GM19467 (cell line): ENCODE results near the gene SIM2.

Experiments
- ATAC-seq: cut with Tn5 transposase; IDR thresholded peaks from one replicate; pipeline ENCODE4 v1.9.1; 2021; ENCODE audit warnings: mild to moderate bottlenecking, moderate library complexity; ENCODE audit not compliant: unreplicated experiment

SIM2 gene

DNA sequence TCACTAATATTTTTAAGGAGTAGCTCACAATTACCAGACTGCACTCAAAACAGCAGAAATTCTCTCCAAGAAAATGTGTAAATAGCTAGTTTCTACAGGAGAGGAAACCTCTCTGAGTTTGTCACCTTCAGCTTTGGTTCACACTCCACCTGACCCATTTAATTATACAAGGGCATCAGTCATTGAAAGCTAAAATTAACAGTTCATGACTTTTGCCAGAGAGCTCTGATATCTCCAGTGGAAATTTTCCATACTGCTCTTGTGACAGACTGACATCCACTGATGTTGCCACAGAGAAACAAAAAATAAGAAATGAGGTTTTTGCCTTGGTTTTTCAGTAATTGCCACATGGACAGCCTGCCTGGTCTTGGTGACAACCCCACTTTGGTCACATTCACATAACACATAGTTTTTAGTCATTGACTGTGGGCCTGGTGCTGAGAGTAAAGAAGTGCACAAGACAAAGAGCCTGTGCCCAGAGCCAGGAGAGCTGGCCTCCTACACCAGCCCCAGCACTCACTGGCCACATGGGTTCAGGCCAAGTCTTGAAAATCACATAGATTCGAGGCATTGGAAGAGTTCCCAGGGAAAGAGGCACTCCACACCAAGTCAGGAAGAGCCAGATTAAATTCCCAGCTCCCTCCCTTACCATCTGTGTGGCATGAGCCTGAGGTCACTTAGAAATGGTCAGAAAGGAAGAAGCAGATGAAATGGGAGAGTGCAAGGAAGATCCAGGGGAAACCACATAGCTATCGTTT lies 13.8 kb upstream of the SIM2 start:
- no peak for ATAC-seq

- no peak for ATAC-seq
These were observed 12.0 kb upstream of the SIM2 start for GRCh38 chr21:36686955-36687354.

DNA sequence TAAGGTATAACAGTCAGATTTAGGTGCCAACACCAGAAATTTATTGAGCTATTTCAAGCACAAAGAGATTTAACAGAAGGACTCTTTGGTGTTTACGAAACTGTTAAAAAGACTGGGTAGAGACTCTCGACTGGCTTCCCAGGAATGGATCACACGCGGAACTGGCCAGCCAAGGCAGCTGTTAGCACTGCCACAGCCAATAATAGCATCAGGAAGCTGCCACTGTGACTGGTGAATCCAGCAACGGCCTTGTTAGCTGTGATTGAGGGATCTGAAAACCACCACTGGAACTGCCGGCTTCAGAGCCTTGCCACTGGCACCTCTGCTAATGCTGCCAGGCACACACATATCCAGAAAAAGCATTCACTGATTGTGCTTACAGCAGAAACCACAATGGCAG lies 10.6 kb upstream of the SIM2 start:
- no peak for ATAC-seq

- no peak for ATAC-seq
These were observed 9.6 kb upstream of the SIM2 start for GRCh38 chr21:36689324-36689723.

DNA sequence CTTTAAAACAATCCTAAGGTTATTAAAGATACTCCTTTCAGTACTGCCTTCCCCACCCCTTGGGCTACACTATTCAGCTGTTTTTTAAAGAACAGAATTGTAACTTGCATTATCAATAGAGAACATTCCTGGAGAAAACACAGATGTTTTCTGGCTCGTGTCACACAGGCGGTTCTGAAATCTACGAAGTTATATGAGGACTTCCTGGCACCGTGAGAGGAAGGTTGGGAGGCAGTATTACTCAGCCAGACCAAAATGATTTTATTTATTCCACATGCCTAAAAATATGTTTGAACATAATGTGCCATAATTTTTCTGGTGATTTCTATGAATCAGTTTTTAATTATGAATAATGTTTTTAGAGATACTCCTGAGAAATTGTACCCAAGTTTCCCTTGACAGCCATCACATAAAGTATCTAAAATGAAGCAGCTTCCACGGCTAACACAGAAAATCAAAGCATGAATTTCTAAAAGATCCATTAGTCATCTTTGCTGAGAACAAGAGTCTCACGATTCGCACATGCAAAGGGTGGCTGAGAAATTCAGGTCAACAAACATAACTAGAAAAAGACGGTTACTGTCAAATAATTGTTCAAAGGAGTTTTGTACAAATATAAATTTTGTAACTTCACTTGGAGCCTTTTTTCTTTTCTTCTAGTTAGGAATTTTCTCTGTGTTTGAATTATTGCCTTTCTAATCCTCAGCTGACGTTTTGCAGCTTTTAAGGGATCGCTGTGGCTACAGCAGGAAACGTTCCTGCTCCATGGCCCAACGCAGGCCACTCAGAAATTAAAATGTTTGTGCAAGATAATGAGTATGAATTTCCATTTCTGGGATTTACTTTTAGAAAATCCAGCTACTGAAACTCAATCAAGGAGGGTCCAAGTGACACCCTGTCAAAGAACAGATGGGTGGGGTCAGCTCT lies 8.0 kb upstream of the SIM2 start:
- no peak for ATAC-seq

DNA sequence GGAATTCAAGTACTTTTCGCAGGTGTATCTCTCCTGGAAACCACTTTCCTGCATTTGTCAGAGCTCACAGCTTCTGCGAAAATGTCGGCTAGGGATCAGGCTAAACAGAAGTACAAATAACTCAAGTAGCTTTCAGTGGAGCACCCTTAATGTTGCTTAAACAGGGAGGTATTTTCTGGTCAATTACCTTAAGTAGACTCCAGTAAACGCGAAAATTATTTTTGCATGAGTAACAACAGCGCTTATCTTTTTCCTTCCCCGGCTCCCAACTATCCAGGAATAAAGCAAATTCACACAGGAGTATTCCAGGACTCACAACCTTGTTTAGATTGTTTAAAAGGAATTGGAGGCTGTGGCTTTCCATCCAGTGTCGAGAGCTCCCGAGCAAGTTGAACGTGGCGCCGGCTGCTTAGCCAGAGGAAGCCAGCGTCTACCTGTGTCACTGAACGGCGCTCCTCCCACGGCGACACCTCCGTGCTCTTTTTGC lies 7.3 kb upstream of the SIM2 start:
- no peak for ATAC-seq

DNA sequence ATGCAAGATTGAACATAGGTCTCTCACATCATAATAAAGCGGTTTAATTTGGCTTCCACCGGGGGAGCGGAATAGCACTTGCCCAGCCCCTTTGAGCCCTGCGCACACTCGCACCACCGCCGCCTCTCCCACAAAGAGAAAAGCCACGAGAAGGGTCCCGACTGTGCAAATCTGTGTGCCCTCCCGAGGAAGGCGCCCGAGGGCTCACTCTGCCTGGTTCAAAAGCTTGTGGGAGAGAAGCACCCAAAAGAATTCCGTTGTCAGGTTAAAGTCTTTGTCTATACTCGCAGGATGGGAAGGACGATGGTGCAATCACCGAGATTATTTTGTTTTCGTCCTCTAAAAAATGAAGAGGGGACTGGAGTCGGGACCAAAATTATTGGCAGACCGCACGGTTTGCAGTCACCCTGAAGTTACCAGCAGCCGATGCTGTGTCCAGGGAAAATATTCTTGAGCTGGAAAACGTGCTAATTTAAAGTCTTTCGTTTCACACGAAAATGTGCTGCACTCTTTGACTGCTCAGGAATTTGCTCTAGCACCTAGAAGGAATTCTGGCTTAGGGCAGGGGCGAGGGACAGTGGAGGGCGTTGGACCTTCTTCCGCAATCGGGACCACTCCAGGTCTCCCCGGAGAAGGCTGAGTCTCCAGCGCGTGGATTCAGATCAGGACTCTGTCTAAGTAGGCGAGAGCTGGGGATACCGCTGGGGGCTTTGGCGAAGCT lies 6.6 kb upstream of the SIM2 start:
- ATAC-seq, result no peak

DNA sequence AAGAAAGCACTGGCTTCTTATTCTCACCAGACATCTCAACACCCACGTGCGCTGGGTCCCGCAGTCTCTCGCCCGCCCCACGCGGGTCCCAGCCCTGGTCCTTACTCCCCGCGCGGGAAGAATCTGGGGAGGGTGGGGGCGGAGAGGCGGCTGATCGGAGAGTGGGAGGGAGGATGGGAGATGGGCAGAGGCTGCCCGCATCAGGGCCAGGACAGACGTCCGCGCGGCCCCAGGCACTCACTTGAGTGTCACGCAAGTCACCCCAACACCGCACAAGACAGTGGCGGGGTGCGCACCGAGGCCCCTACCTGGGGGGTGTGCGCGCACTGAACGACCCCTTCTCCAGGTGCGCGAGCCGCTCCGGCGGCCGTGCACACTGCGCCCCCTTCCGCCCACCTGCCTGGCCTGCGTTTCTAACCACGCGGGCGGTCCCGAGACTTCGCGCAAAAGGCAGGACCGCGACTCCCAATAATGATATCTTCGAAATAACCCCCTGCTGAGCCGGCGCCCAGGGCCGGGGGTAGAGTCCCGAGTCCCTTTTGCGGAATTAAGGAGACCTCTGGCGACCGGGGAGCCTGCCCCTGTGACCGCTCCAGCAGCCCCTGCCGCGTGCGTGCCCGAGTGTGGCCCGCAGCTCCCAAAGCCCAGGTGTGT lies 6.0 kb upstream of the SIM2 start:
- ATAC-seq, result no peak

DNA sequence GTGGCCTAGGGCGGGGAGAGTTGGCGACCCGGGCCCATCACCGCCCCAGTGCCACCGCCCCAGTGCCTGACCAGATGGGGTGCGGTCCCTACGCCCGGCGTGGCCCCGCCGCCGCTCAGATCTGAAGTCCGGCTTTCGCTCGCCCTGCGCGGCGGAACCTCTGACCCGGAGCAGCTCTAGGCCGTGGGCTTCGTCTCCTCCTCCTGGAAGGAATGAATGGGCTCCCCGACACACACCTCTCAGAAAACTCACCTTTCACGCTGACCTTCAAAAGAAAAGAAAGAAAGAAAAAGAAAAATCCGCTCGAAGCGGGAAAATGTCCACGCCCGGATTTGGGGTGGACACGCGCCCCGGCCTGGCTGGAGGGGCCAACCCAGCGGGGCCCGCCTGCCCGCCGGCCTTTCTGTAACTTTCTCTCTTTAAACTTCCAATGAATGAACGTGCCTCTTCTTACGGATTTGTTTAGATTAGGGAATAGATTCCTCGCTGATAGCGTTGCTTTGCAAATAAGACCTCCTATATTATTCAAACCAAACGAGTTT lies 5.4 kb upstream of the SIM2 start:
- no peak for ATAC-seq

DNA sequence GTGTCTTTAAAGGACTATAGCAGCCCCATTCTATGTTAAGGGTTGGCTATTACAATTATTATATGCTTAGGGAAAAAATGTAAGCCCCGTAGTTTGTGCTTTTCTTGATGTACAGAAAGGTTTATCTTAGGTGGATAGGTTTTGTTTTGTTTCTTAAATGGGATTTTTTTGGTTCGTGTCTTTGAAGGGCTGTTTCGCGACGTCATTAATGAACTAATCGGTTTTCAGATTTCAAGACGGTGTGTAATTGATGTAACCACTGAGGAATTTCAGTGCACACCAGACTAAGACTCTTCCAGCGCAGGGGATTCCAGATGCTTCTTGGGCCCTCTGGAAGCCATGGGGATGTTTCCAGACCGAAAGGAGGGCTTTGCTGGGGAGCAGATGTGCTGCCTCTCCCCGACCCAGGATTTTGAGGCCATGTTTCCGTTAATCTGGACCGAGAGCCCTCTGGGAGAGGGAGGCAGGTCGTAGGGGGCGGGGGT lies 4.8 kb upstream of the SIM2 start:
- no peak for ATAC-seq

GRCh38 chr21:36694593-36695282 lies 4.2 kb upstream of the SIM2 start:
- ATAC-seq, result no peak

- ATAC-seq, result no peak
These were observed 3.7 kb upstream of the SIM2 start for GRCh38 chr21:36695283-36695634.

GRCh38 chr21:36695671-36696389 lies 3.1 kb upstream of the SIM2 start:
- ATAC-seq, result no peak

DNA sequence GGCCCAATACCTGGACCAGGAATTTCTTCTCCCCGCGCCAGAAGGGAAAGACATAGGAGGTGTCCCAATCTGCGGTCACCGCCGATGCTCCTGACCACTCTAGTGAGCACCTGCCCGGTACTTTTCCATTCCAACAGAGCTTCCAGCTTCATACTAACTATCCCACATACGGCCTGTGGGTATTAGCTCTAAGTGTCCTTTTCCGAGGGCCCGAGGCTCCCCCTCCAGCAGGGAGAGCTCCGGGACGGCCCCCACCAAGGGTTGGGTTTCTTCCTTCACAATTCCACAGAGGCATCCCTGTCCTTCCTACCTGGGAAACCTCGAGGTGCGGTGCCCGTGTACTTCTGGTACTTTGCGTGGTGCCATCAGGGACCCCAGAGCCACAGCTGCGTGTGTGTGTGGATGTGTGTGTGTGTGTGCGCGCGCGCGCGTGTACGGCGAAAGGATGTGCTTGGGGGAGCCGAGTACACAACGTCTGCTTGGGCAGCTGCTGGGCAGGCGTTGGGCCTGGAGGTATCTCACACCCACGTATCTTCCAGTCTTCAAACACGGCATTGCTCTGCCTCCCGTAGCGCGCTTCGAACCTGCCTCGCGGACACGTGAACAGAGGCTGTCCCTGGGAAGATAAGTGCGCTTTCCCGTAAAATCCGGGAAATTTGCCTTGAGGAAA lies 2.4 kb upstream of the SIM2 start:
- no peak for ATAC-seq

GRCh38 chr21:36697060-36697850 lies 1.7 kb upstream of the SIM2 start:
- no peak for ATAC-seq

DNA sequence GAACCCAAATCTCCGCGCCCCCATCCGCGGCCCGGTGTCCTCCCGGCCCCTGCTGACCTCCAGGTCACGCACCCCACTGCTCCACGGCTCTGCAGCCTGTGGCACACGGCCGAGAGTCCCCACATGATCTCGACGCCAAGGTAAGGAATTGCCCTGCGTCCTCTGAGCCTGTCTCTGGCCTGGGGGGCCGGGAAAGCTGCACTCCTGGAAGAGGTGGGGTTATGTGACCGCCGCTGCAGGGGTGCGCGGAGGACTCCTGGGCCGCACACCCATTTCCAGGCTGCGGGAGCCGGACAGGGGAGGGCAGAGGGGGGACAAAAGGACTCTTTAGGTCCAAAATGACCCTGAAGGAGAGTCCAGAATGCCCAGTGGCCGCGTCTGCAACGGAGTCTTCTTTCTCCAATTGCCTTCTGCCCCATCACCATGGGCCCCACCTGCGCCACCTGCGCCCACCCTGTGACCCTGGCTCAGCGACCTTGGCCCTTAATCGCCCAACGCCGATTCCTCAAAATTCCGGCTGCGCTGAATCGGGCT lies 997 bp upstream of the SIM2 start:
- no peak for ATAC-seq

- no peak for ATAC-seq
These were observed 432 bp upstream of the SIM2 start for GRCh38 chr21:36698385-36698980.
